Lower leg skin (tissue), 3 donors: Measurements from ENCODE around the gene EPSTI1.

Experiments
- CTCF ChIP-seq, 3 donors: fragments of 450-650 bp; IDR thresholded peaks; one replicate each; pipeline ENCODE4 v1.5.1; 2016; ENCODE audit warnings: antibody characterized with exemption in 3 of 3, mild to moderate bottlenecking in 3 of 3, moderate library complexity in 2 of 3
- POLR2A ChIP-seq, 2 donors: fragments of 450-650 bp; IDR thresholded peaks; one replicate each; pipeline ENCODE4 v1.6.1; 2016 to 2017; ENCODE audit warnings: antibody characterized with exemption in 2 of 2, mild to moderate bottlenecking in 1 of 2, moderate library complexity in 1 of 2

GRCh38 chr13:42947925-42948324 lies 44.1 kb downstream of the EPSTI1 start:
- TF ChIP-seq CTCF (IDR thresholded peaks at IDR 0.05) (no peak), POLR2A (IDR thresholded peaks at IDR 0.05) (no peak)
